CD4-positive, alpha-beta T cell treated with Interleukin-4 for 4 hours (primary cell): ENCODE data around the gene ENTPD2.
A peak's percentile ranks its signal among the peaks of the same experiment; 100 is the strongest.
"Not testable (repeated sequence)": the region's sequence is repeated elsewhere in the genome, so short reads cannot be mapped to it uniquely, and the experiment has no call there.

Experiments used
- DNase-seq: peaks from one replicate; pipeline ENCODE4 v3.0.0-alpha.2; 2020

Gene ENTPD2

GRCh38 chr9:137044037-137044436, 9.8 kb downstream of the ENTPD2 start:
- DNase-seq = no peak

GRCh38 chr9:137042751-137043727, 10.8 kb downstream of the ENTPD2 start:
- DNase-seq = no peak

- no peak for DNase-seq
Observed at GRCh38 chr9:137041124-137041523, 12.7 kb downstream of the ENTPD2 start.

GRCh38 chr9:137040568-137040967, 13.3 kb downstream of the ENTPD2 start:
- DNase-seq = no peak

GRCh38 chr9:137039611-137040366, 14.1 kb downstream of the ENTPD2 start:
- no peak for DNase-seq

- DNase-seq = no peak
Observed at GRCh38 chr9:137038916-137039315, 14.9 kb downstream of the ENTPD2 start.

GRCh38 chr9:137037483-137037882, 16.4 kb downstream of the ENTPD2 start:
- DNase-seq = no peak

- no peak for DNase-seq
Observed at GRCh38 chr9:137037035-137037434, 16.8 kb downstream of the ENTPD2 start.

- no peak for DNase-seq
Observed at GRCh38 chr9:137035937-137036336, 17.9 kb downstream of the ENTPD2 start.

- DNase-seq = no peak
Observed at GRCh38 chr9:137035507-137035834, 18.4 kb downstream of the ENTPD2 start.

- DNase-seq = peak; percentile 85
Observed at GRCh38 chr9:137034709-137035506, 19.0 kb downstream of the ENTPD2 start.

- DNase-seq = no peak
Observed at GRCh38 chr9:137034039-137034708, 19.7 kb downstream of the ENTPD2 start.

- DNase-seq = not testable (repeated sequence)
Observed at GRCh38 chr9:137033481-137033880, 20.4 kb downstream of the ENTPD2 start.

- no peak for DNase-seq
Observed at GRCh38 chr9:137032858-137033257, 21.0 kb downstream of the ENTPD2 start.

- no peak for DNase-seq
Observed at GRCh38 chr9:137031904-137032640, 21.8 kb downstream of the ENTPD2 start, which contains the start of gene FUT7. TSS of gene FUT7 (minus strand) at chr9:137032088. CDS start at chr9:137031991, 97 bp downstream.

GRCh38 chr9:137030538-137031527, 23.0 kb downstream of the ENTPD2 start:
- DNase-seq = no peak

GRCh38 chr9:137030006-137030405, 23.9 kb downstream of the ENTPD2 start:
- no peak for DNase-seq

- peak; percentile 50 for DNase-seq
Observed at GRCh38 chr9:137029058-137029936, 24.6 kb downstream of the ENTPD2 start.
